ENCODE measurements around the gene ADAMTS19.

The ADAMTS19 gene

DNA sequence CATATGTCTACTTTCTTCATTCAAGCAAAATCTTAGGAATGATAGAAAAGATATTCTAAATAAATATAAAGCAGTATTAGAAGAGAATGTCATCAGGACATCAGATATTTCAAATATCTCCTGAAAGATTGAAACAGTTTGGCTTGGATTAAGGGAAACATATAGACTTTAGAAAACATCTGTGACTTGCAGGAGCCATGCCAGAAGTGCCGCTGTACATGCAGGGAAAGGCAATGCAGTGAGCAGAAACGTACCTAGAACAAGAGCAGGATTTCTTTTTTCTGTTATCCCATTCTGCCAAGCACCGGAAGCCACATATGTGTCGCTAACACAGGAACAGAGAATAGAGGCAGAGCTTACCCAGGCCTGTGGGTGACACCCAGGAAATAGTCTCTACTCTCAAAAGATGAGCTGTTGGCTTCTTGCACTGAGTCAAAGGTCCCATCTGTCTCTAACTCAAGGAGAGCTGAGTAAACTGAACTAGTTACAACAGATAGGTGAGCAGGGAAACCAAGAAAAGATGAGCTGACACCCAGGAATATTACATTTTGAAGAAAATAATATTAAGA is 5.8 kb downstream of the ADAMTS19 start:
- H3K9me3 ChIP-seq (ENCODE audit: severe bottlenecking): no peaks in the 10 kb centered on the region
- ATAC-seq (ENCODE audit: low read depth) (no peak), DNase-seq (ENCODE audit: low spot score) (no peak)
- no peaks in the 10 kb centered on the region for H3K4me1 ChIP-seq (ENCODE audit: insufficient read depth, poor library complexity, severe bottlenecking)
- TF ChIP-seq, protein P1, sequence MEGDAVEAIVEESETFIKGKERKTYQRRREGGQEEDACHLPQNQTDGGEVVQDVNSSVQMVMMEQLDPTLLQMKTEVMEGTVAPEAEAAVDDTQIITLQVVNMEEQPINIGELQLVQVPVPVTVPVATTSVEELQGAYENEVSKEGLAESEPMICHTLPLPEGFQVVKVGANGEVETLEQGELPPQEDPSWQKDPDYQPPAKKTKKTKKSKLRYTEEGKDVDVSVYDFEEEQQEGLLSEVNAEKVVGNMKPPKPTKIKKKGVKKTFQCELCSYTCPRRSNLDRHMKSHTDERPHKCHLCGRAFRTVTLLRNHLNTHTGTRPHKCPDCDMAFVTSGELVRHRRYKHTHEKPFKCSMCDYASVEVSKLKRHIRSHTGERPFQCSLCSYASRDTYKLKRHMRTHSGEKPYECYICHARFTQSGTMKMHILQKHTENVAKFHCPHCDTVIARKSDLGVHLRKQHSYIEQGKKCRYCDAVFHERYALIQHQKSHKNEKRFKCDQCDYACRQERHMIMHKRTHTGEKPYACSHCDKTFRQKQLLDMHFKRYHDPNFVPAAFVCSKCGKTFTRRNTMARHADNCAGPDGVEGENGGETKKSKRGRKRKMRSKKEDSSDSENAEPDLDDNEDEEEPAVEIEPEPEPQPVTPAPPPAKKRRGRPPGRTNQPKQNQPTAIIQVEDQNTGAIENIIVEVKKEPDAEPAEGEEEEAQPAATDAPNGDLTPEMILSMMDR (IDR thresholded peaks at IDR 0.05; ENCODE audit: poor library complexity, severe bottlenecking): no peak
- H3K4me3 ChIP-seq (ENCODE audit: severe bottlenecking): no peak overlapping the region
- peaks cover 36% of the 10 kb centered on the region for H3K27me3 ChIP-seq (ENCODE audit: insufficient read depth, poor library complexity, severe bottlenecking)
- H3K27ac ChIP-seq (ENCODE audit: poor library complexity, severe bottlenecking): no peak overlapping the region
- H3K36me3 ChIP-seq (ENCODE audit: low read depth): no peaks in the 10 kb centered on the region

DNA sequence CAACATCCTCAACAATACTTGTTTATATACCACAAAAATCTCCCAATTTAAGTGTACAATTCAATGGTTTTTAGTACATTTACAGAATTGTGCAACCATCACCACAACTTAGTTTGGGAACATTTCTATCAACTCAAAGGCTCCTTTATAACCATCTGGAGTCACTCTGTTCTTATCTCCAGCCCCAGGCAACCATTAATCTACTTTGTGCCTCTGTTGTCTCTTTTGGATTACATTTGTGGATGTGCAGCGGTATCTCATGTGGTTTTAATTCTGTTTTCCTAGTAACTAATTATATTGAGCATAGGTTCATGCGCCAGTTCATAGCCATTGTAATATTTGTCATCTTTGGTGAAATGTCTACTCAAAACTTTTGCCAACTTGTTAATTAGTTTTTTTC is 14.4 kb downstream of the ADAMTS19 start:
- TF ChIP-seq, protein P1 (IDR thresholded peaks at IDR 0.05; ENCODE audit: poor library complexity, severe bottlenecking): no peak
- H3K27ac ChIP-seq (ENCODE audit: poor library complexity, severe bottlenecking): no peak overlapping the region
- peaks cover 2% of the 10 kb centered on the region for H3K9me3 ChIP-seq (ENCODE audit: severe bottlenecking)
- DNase-seq (ENCODE audit: low spot score) (no peak), ATAC-seq (ENCODE audit: low read depth) (no peak)
- H3K4me3 ChIP-seq (ENCODE audit: severe bottlenecking): no peak overlapping the region
- H3K4me1 ChIP-seq (ENCODE audit: insufficient read depth, poor library complexity, severe bottlenecking): no peaks in the 10 kb centered on the region
- no peaks in the 10 kb centered on the region for H3K36me3 ChIP-seq (ENCODE audit: low read depth)
- no peaks in the 10 kb centered on the region for H3K27me3 ChIP-seq (ENCODE audit: insufficient read depth, poor library complexity, severe bottlenecking)

DNA sequence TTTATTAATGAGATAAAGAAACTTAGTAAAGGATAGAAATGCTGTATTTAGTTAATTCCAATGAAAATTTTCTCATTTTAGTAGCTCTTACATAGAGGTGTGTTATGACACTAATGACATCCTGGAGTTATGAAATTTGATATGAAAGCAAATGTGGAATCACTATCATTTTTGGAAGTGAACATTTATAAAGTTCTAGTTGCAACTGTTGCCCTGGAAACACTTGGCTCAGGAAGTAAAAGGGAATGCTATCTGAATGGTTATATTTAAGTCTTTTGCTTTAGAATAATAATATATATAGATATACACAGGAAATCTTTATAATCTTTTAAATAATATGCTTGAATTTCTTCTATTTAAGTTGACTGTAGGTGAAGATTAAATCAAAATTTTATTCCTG is 16.7 kb downstream of the ADAMTS19 start:
- no peak overlapping the region for H3K4me3 ChIP-seq (ENCODE audit: severe bottlenecking)
- H3K4me1 ChIP-seq (ENCODE audit: insufficient read depth, poor library complexity, severe bottlenecking): no peaks in the 10 kb centered on the region
- peaks cover 3% of the 10 kb centered on the region for H3K27me3 ChIP-seq (ENCODE audit: insufficient read depth, poor library complexity, severe bottlenecking)
- H3K36me3 ChIP-seq (ENCODE audit: low read depth): no peaks in the 10 kb centered on the region
- TF ChIP-seq, protein P1 (IDR thresholded peaks at IDR 0.05; ENCODE audit: poor library complexity, severe bottlenecking): no peak
- DNase-seq (ENCODE audit: low spot score) (no peak), ATAC-seq (ENCODE audit: low read depth) (no peak)
- peaks cover 2% of the 10 kb centered on the region for H3K9me3 ChIP-seq (ENCODE audit: severe bottlenecking)
- H3K27ac ChIP-seq (ENCODE audit: poor library complexity, severe bottlenecking): no peak overlapping the region

DNA sequence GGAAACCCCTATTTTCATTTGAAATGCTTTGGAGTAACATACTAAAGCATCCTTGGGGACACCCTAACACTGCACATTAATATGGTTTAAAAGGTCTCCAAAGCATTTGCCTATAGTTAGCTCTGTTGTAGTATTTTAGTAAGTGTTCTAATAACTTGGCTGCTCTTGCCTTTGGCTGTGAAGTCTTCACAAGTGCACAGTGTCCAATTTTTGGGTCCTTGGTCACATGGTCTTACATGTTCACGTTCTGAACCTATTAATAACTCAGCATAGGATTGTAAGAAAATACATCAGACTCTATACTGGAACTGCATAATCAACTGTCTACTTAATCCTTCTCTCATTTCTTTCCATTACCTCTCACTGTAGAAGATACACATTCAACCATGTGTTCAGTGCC is 17.4 kb downstream of the ADAMTS19 start:
- no peaks in the 10 kb centered on the region for H3K4me1 ChIP-seq (ENCODE audit: insufficient read depth, poor library complexity, severe bottlenecking)
- DNase-seq (ENCODE audit: low spot score) (no peak), ATAC-seq (ENCODE audit: low read depth) (no peak)
- TF ChIP-seq, protein P1 (IDR thresholded peaks at IDR 0.05; ENCODE audit: poor library complexity, severe bottlenecking): no peak
- H3K36me3 ChIP-seq (ENCODE audit: low read depth): no peaks in the 10 kb centered on the region
- peaks cover 2% of the 10 kb centered on the region for H3K9me3 ChIP-seq (ENCODE audit: severe bottlenecking)
- no peak overlapping the region for H3K27ac ChIP-seq (ENCODE audit: poor library complexity, severe bottlenecking)
- no peak overlapping the region for H3K4me3 ChIP-seq (ENCODE audit: severe bottlenecking)
- peaks cover 3% of the 10 kb centered on the region for H3K27me3 ChIP-seq (ENCODE audit: insufficient read depth, poor library complexity, severe bottlenecking)

DNA sequence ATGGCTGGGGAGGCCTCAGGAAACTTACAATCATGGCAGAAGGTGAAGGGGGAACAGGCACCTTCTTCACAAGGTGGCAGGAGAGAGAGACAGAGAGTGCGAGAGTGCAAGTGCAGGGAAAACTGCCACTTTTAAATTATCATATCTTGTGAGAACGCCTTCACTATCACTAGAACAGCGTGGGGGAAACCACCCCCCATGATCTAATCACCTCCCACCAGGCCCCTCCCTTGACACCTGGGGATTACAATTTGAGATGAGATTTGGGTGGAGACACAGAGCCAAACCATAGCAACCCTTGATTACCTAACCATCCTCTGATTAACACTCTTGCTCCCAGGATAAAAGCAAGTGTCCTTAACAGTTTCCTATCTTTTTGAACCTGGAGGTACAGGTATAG is 21.1 kb downstream of the ADAMTS19 start:
- H3K27ac ChIP-seq (ENCODE audit: poor library complexity, severe bottlenecking): no peak overlapping the region
- no peaks in the 10 kb centered on the region for H3K36me3 ChIP-seq (ENCODE audit: low read depth)
- no peak overlapping the region for H3K4me3 ChIP-seq (ENCODE audit: severe bottlenecking)
- no peak for ATAC-seq (ENCODE audit: low read depth)
- no peaks in the 10 kb centered on the region for H3K4me1 ChIP-seq (ENCODE audit: insufficient read depth, poor library complexity, severe bottlenecking)
- TF ChIP-seq, protein P1 (IDR thresholded peaks at IDR 0.05; ENCODE audit: poor library complexity, severe bottlenecking): no peak
- DNase-seq (ENCODE audit: low spot score): no peak
- H3K27me3 ChIP-seq (ENCODE audit: insufficient read depth, poor library complexity, severe bottlenecking): peaks cover 3% of the 10 kb centered on the region
- no peaks in the 10 kb centered on the region for H3K9me3 ChIP-seq (ENCODE audit: severe bottlenecking)

All from RWPE2 (cell line).